ENCODE data around the gene RMND5B. TPM values are rescaled to one million over a fixed set of nuclear protein-coding genes. Genes with fewer than 3 reads are reported as not detected.
A peak's percentile ranks its signal among the peaks of the same experiment; 100 is the strongest.
"Not testable (repeated sequence)": the region's sequence is repeated elsewhere in the genome, so short reads cannot be mapped to it uniquely, and the experiment has no call there.

Gene RMND5B
- total RNA-seq, 1 donor from 2014 or later: 44.7 TPM

DNA sequence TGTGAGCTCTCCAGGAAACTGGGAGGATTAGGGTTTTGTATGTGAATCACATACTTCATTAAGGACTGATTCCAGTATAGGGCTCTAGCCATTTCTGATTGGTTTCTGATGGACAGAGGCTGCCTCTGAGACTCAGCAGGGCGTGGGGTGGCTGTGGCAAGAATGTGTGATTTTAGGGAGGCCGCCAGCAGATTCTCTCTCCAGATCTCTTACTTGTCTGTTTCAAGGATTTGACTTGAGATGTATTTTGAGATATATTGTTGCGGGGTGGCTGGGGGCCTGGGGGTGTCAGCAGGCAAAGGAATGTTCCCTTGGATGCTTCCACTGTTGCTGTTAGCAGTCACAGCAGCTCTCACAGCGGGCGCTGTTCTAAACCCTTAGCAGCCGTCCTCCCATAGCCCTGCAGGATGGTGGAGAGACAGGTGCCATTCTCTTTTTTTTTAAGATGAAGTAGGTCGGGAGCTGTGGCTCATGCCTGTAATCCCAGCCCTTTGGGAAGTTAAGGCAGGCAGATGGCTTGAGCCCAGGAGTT is 65.5 kb downstream of the RMND5B start:
- H3K4me3 ChIP-seq: no peak overlapping the region
- no peaks in the 10 kb centered on the region for H3K4me1 ChIP-seq
- DNase-seq (no peak), ATAC-seq (no peak)
- no peaks in the 10 kb centered on the region for H3K9me3 ChIP-seq
- peaks cover 6% of the 10 kb centered on the region for H3K27me3 ChIP-seq
- no peak overlapping the region for H3K27ac ChIP-seq
- TF ChIP-seq, protein P1, sequence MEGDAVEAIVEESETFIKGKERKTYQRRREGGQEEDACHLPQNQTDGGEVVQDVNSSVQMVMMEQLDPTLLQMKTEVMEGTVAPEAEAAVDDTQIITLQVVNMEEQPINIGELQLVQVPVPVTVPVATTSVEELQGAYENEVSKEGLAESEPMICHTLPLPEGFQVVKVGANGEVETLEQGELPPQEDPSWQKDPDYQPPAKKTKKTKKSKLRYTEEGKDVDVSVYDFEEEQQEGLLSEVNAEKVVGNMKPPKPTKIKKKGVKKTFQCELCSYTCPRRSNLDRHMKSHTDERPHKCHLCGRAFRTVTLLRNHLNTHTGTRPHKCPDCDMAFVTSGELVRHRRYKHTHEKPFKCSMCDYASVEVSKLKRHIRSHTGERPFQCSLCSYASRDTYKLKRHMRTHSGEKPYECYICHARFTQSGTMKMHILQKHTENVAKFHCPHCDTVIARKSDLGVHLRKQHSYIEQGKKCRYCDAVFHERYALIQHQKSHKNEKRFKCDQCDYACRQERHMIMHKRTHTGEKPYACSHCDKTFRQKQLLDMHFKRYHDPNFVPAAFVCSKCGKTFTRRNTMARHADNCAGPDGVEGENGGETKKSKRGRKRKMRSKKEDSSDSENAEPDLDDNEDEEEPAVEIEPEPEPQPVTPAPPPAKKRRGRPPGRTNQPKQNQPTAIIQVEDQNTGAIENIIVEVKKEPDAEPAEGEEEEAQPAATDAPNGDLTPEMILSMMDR (IDR thresholded peaks at IDR 0.05): no peak
- intact Hi-C loops (cut with DNase I): no loop called here
- no peaks in the 10 kb centered on the region for H3K36me3 ChIP-seq

DNA sequence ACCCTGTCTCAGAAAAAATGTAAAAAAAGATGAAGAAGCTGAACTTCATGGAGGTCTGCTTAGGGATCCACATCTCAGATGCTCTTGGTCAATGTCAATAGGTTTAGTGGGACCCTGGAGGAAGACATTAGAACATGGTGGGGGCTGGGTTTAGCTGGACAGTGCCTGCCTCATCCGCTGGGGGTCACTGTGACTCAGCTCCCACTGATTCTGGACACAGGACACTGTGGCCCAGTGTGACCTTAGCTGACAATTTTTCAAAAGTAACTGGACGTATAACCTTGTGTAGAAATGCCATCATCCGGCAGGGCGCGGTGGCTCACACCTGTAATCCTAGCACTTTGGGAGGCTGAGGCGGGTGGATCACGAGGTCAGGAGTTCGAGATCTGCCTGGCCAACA is 66.2 kb downstream of the RMND5B start:
- no peak overlapping the region for H3K4me3 ChIP-seq
- H3K9me3 ChIP-seq: no peaks in the 10 kb centered on the region
- DNase-seq (no peak), ATAC-seq (peak; percentile 65)
- intact Hi-C loops (cut with DNase I): no loop called here
- H3K27ac ChIP-seq: no peak overlapping the region
- H3K4me1 ChIP-seq: no peaks in the 10 kb centered on the region
- TF ChIP-seq, protein P1 (IDR thresholded peaks at IDR 0.05): peak; percentile 49
- no peaks in the 10 kb centered on the region for H3K36me3 ChIP-seq
- H3K27me3 ChIP-seq: peaks cover 6% of the 10 kb centered on the region

DNA sequence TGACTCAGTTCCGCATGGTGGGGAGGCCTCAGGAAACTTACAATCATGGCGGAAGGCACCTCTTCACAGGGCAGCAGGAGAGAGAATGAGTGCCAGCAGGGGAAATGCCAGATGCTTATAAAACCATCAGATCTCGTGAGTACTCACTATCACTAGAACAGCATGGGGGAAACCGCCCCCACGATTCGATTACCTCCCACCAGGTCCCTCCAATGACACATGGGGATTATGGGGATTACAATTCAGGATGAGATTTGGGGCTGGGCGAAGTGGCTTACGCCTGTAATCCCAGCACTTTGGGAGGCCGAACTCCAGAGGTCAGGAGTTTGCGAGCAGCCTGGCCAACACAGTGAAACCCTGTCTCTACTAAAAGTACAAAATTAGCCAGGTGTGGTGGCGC is 67.3 kb downstream of the RMND5B start:
- H3K4me3 ChIP-seq; H3K27me3 ChIP-seq; ATAC-seq; H3K9me3 ChIP-seq; H3K4me1 ChIP-seq; H3K27ac ChIP-seq; H3K36me3 ChIP-seq; intact Hi-C loops (cut with DNase I); DNase-seq: not testable (repeated sequence)

DNA sequence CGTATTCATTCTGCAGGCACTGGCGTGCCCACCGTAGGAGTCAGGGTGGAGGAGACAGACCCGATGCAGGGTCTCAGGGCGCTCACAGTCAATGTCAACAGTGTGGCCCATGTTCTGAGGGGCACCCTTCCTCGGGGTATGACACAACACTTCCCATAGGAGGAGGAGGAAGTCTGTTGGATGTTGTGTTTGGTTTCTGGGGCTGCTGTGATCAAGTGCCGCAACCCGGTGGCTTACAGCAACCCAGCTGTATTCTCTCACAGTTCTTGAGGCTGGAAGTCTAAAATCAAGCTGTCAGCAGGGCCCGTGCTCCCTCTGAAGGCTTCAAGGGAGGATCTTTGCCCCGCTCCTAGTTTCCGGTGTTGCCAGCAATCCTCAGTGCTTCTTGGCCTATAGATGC is 67.9 kb downstream of the RMND5B start:
- H3K36me3 ChIP-seq: no peaks in the 10 kb centered on the region
- TF ChIP-seq, protein P1 (IDR thresholded peaks at IDR 0.05): no peak
- H3K27ac ChIP-seq: no peak overlapping the region
- DNase-seq: no peak
- H3K4me1 ChIP-seq: peaks cover 3% of the 10 kb centered on the region
- peaks cover 6% of the 10 kb centered on the region for H3K27me3 ChIP-seq
- ATAC-seq: no peak
- no peaks in the 10 kb centered on the region for H3K9me3 ChIP-seq
- intact Hi-C loops (cut with DNase I): no loop called here
- no peak overlapping the region for H3K4me3 ChIP-seq

DNA sequence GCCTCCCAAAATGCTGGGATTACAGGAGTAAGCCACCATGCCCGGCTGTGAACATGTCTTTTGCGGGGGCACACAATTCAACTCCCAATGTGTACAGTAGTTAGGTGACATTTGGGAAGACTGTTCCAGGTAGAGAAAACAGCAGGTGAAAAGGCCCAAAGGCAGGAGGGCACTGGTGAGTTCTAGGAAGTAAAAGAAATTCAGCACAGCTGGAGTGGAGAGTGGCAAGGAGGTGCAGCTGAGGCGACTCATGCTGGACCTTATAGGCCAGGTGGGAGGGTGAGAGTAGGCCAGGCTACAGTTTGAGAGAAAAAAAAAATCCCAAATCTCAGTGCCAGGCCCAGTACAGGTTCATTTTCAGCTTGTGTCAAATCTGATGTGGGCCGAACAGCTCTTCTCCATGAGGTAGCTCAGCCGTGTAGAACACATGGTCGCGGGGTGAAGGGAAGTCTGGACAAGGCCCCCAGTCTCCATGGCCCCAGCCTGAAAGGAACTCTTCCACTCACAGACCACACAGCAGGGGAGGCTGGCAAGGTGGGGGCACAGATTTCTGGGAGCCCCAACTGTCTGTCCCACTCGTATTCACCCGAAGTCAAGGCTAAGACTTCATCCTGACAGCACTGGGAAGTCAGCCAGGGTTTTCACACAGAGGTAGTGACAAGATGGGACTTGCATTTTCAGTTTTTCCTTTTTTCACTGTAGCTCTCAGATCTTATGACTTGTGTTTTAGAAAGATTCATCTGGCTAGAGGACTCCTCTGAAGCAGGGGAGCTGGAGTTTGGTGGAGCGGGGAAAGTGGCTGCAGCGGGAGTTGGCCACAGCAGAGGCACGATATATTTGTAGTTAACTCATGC is 69.0 kb downstream of the RMND5B start:
- no peak for ATAC-seq
- no peak for DNase-seq
- TF ChIP-seq, protein P1 (IDR thresholded peaks at IDR 0.05): no peak
- Histone ChIP-seq H3K27ac (no peak overlapping the region), H3K9me3 (no peaks in the 10 kb centered on the region), H3K27me3 (no peaks in the 10 kb centered on the region), H3K36me3 (no peaks in the 10 kb centered on the region), H3K4me1 (peaks cover 4% of the 10 kb centered on the region), H3K4me3 (no peak overlapping the region)
- intact Hi-C loops (cut with DNase I): no loop called here

Other genes starting within 250 kb of the RMND5B start
- gene PROP1, start 134.8 kb upstream of the RMND5B start, total RNA-seq: not detected
- gene N4BP3, start 17.5 kb upstream of the RMND5B start, total RNA-seq: 5.2 TPM
- 60.1 TPM for gene NHP2, start 22.9 kb downstream of the RMND5B start, total RNA-seq
- not detected for gene GMCL2, start 56.4 kb downstream of the RMND5B start, total RNA-seq
- gene HNRNPAB, start 73.5 kb downstream of the RMND5B start, total RNA-seq: 116 TPM
- gene PHYKPL, start 101.8 kb downstream of the RMND5B start, total RNA-seq: 96.1 TPM

All from upper lobe of right lung (tissue), 1 donor.